IMR-90 (cell line): ENCODE measurements around the gene ZNF134. TPM values are rescaled to one million over a fixed set of nuclear protein-coding genes. Genes with fewer than 3 reads are reported as not detected.

Experiments
- ATAC-seq: fragments of 200-7000 bp; cut with Tn5 transposase; 2 replicates; pipeline ENCODE4 v1.9.1; 2020; ENCODE audit warnings: low read depth, mild to moderate bottlenecking, moderate library complexity
- BruUV-seq: library from RNA; stranded (reverse); fragments of 400-500 nt; replicated peaks from 2 replicates; lab custom pipeline; 2021; lab: Mats Ljungman, UMichigan
- CTCF ChIA-PET: fragments of 300-600 bp; formaldehyde crosslinking; extraction: SDS; loops from one replicate; lab custom pipeline; 2021; ENCODE audit warnings: antibody characterized with exemption; lab: Yijun Ruan, JAX
- POLR2A ChIA-PET: fragments of 300-600 bp; sonication (Branson Sonifier 250); formaldehyde crosslinking; loops from one replicate; lab custom pipeline; 2022; ENCODE audit warnings: antibody characterized with exemption; ENCODE audit not compliant: unreplicated experiment; lab: Charles Lee
- DNase-seq: peaks from one replicate; pipeline ENCODE4 v3.0.0; 2013
- H2AFZ ChIP-seq: replicated peaks from 2 replicates; pipeline ENCODE3; 2013; ENCODE audit warnings: low read length, mild to moderate bottlenecking; ENCODE audit not compliant: poor library complexity
- H2AK5ac ChIP-seq: 2 replicates; pipeline ENCODE4 v1.6.1; 2013; ENCODE audit warnings: low read depth, low read length, inconsistent platforms
- H2AK9ac ChIP-seq: replicated peaks from 2 replicates; pipeline ENCODE3; 2013; ENCODE audit warnings: mild to moderate bottlenecking, low read depth, low read length, moderate library complexity; ENCODE audit not compliant: poor library complexity
- H2BK120ac ChIP-seq: 2 replicates; pipeline ENCODE4 v1.6.1; 2013; ENCODE audit warnings: low read depth, low read length, inconsistent platforms
- H2BK15ac ChIP-seq: 3 replicates; pipeline ENCODE4 v1.6.1; 2013; ENCODE audit warnings: low read depth, low read length, inconsistent platforms
- H2BK20ac ChIP-seq: 2 replicates; pipeline ENCODE4 v1.6.1; 2013; ENCODE audit warnings: low read depth, mild to moderate bottlenecking, inconsistent platforms, low read length, moderate library complexity
- H2BK5ac ChIP-seq: 2 replicates; pipeline ENCODE4 v1.6.1; 2013; ENCODE audit warnings: mild to moderate bottlenecking, low read depth, low read length, inconsistent platforms; ENCODE audit not compliant: poor library complexity, severe bottlenecking
- H3K14ac ChIP-seq: replicated peaks from 2 replicates; pipeline ENCODE4 v1.6.1; 2013; ENCODE audit warnings: low read depth, low read length, inconsistent platforms
- H3K18ac ChIP-seq: 2 replicates; pipeline ENCODE4 v1.6.1; 2013; ENCODE audit warnings: low read depth, low read length, control low read depth
- H3K23ac ChIP-seq: 2 replicates; pipeline ENCODE4 v1.6.1; 2013; ENCODE audit warnings: low read depth, low read length, inconsistent platforms
- H3K27ac ChIP-seq: 2 replicates; pipeline ENCODE4 v1.5.1; 2013; ENCODE audit warnings: mild to moderate bottlenecking, control low read depth, low read length; ENCODE audit not compliant: insufficient read depth
- H3K27me3 ChIP-seq: 2 replicates; pipeline ENCODE4 v1.6.1; 2013; ENCODE audit warnings: low read length; ENCODE audit not compliant: control insufficient read depth, insufficient read depth
- H3K36me3 ChIP-seq: 2 replicates; pipeline ENCODE4 v1.6.1; 2013; ENCODE audit warnings: low read length, mixed read lengths; ENCODE audit not compliant: control insufficient read depth, insufficient read depth
- H3K4ac ChIP-seq: 2 replicates; pipeline ENCODE4 v1.6.1; 2013; ENCODE audit warnings: low read depth, low read length, inconsistent platforms
- H3K4me1 ChIP-seq: 2 replicates; pipeline ENCODE4 v1.6.1; 2013; ENCODE audit warnings: low read length, mixed read lengths; ENCODE audit not compliant: control insufficient read depth, insufficient read depth
- H3K4me2 ChIP-seq: 2 replicates; pipeline ENCODE4 v1.6.1; 2013; ENCODE audit warnings: low read depth, mild to moderate bottlenecking, control low read depth, low read length, moderate library complexity
- H3K4me3 ChIP-seq: 2 replicates; pipeline ENCODE4 v1.5.1; 2013; ENCODE audit warnings: low read depth, mild to moderate bottlenecking, control low read depth, low read length, moderate library complexity; ENCODE audit not compliant: insufficient read depth
- H3K56ac ChIP-seq: 2 replicates; pipeline ENCODE4 v1.6.1; 2013; ENCODE audit warnings: low read length, inconsistent platforms; ENCODE audit not compliant: insufficient read depth; ENCODE audit errors: extremely low read depth
- H3K79me1 ChIP-seq, 2 experiments: 2 replicates each; pipeline ENCODE4 v1.6.1; 2013; ENCODE audit warnings: low read length in 2 of 2, inconsistent platforms in 1 of 2, low read depth in 1 of 2
- H3K9ac ChIP-seq: 2 replicates; pipeline ENCODE4 v1.6.1; 2013; ENCODE audit warnings: low read depth, low read length, control low read depth
- H3K9me1 ChIP-seq: 2 replicates; pipeline ENCODE4 v1.6.1; 2013; ENCODE audit warnings: low read length, inconsistent platforms; ENCODE audit not compliant: insufficient read depth
- H3K9me3 ChIP-seq: 2 replicates; pipeline ENCODE4 v1.6.1; 2013; ENCODE audit warnings: low read length; ENCODE audit not compliant: control insufficient read depth, insufficient read depth
- H4K20me1 ChIP-seq: 2 replicates; pipeline ENCODE4 v1.6.1; 2013; ENCODE audit warnings: low read length, inconsistent platforms; ENCODE audit not compliant: insufficient read depth
- H4K5ac ChIP-seq: 2 replicates; pipeline ENCODE4 v1.6.1; 2013; ENCODE audit warnings: mild to moderate bottlenecking, low read depth, low read length, control low read depth
- H4K8ac ChIP-seq, 2 experiments: 2 replicates each; pipeline ENCODE4 v1.6.1; 2013; ENCODE audit warnings: low read depth in 2 of 2, low read length in 2 of 2, control low read depth in 1 of 2, inconsistent platforms in 1 of 2
- H4K91ac ChIP-seq: 2 replicates; pipeline ENCODE4 v1.6.1; 2013; ENCODE audit warnings: low read depth, low read length, inconsistent platforms; ENCODE audit not compliant: insufficient read depth
- CHD1 ChIP-seq: IDR thresholded peaks from 2 replicates; pipeline ENCODE4 v1.6.1; 2012; ENCODE audit warnings: low read depth, low read length, improper control_type of control experiment
- CTCF ChIP-seq: conservative IDR thresholded peaks from 2 replicates; pipeline ENCODE4 v1.5.1; 2012; ENCODE audit warnings: mild to moderate bottlenecking, low read depth, low read length, improper control_type of control experiment
- ELK1 ChIP-seq: fragments of 150-350 bp; IDR thresholded peaks from 2 replicates; pipeline ENCODE4 v1.6.1; 2016; ENCODE audit warnings: low read depth, mild to moderate bottlenecking, low read length, moderate library complexity, borderline replicate concordance
- MAFK ChIP-seq: IDR thresholded peaks from 2 replicates; pipeline ENCODE4 v1.6.1; 2012; ENCODE audit warnings: low read depth, low read length, improper control_type of control experiment
- MAZ ChIP-seq: IDR thresholded peaks from 2 replicates; pipeline ENCODE4 v1.6.1; 2012; ENCODE audit warnings: low read depth, mild to moderate bottlenecking, low read length, improper control_type of control experiment, moderate library complexity, borderline replicate concordance
- MXI1 ChIP-seq: IDR thresholded peaks from 2 replicates; pipeline ENCODE4 v1.6.1; 2012; ENCODE audit warnings: low read depth, mild to moderate bottlenecking, low read length, moderate library complexity, borderline replicate concordance
- NFE2L2 ChIP-seq: fragments of 150-350 bp; IDR thresholded peaks from 2 replicates; pipeline ENCODE4 v1.6.1; 2016; ENCODE audit warnings: low read depth, mild to moderate bottlenecking, low read length
- POLR2A ChIP-seq: IDR thresholded peaks from 2 replicates; pipeline ENCODE4 v1.6.1; 2012; ENCODE audit warnings: mild to moderate bottlenecking, low read depth, low read length
- RAD21 ChIP-seq: IDR thresholded peaks from 2 replicates; pipeline ENCODE4 v1.6.1; 2012; ENCODE audit warnings: low read length, improper control_type of control experiment
- RCOR1 ChIP-seq: IDR thresholded peaks from 2 replicates; pipeline ENCODE4 v1.6.1; 2012; ENCODE audit warnings: mild to moderate bottlenecking, low read length, improper control_type of control experiment; ENCODE audit not compliant: insufficient replicate concordance
- SMC3 ChIP-seq: fragments of 150-350 bp; IDR thresholded peaks from 2 replicates; pipeline ENCODE4 v1.6.1; 2016; ENCODE audit warnings: low read depth, mild to moderate bottlenecking, antibody characterized with exemption, low read length, moderate library complexity
- WGBS, 2 experiments: methylation state at CpG; one replicate each; pipeline versions ENCODE4 v1.1.5 to v1.1.7; 2013; ENCODE audit warnings: missing lambda C conversion rate in 2 of 2; ENCODE audit not compliant: insufficient read length in 1 of 2; ENCODE audit errors: extremely low coverage in 2 of 2; 5-methylcytosine and 5-hydroxymethylcytosine counted together
- dilution Hi-C: fragments of 300-500 bp; cut with HindIII; formaldehyde crosslinking; loops from one replicate; pipeline ENCODE4 v1.14.3; 2018; ENCODE audit warnings: low sequenced_read_pairs; ENCODE audit not compliant: unreplicated experiment
- in situ Hi-C: fragments of 300-500 bp; cut with MboI; formaldehyde crosslinking; loops from 3 replicates; pipeline ENCODE4 v1.14.3; 2019; ENCODE audit warnings: low sequenced_read_pairs, inconsistent platforms, mixed read lengths
- intact Hi-C: fragments of 100-400 bp; cut with micrococcal nuclease; formaldehyde crosslinking; loops from 2 replicates; pipeline ENCODE4 v1.10.0; 2022
- polyA plus RNA-seq, 3 experiments: library from polyadenylated mRNA; depleted of rRNA; stranded (reverse); fragments of >200 nt; gene quantifications; 2 replicates each; pipeline ENCODE4 v1.2.3, GENCODE V29; 2012; ENCODE audit warnings: low replicate concordance in 1 of 3
- total RNA-seq: library from RNA; depleted of rRNA; stranded (reverse); fragments of >200 nt; gene quantifications from 2 replicates; pipeline ENCODE4 v1.2.3, GENCODE V29; 2012

The ZNF134 gene
- total and polyA plus RNA-seq, 2 of the 4 experiments (the other 2 are of a cell fraction) = 6.2 to 31.0 TPM

- Histone ChIP-seq H3K9ac (no peak overlapping the region), H3K27ac (no peak overlapping the region), H3K23ac (no peak overlapping the region), H3K14ac (no peak overlapping the region), H2AFZ (no peak overlapping the region), H3K4ac (no peak overlapping the region), H2AK9ac (no peak overlapping the region), H2BK15ac (no peak overlapping the region), H3K4me3 (no peak overlapping the region), H3K36me3 (peaks cover 21% of the 10 kb centered on the region), H3K27me3 (no peaks in the 10 kb centered on the region), H3K56ac (no peak overlapping the region), H4K91ac (no peak overlapping the region), H2BK5ac (no peak overlapping the region), H3K4me1 (no peaks in the 10 kb centered on the region), H2AK5ac (no peak overlapping the region), H3K9me1 (no peaks in the 10 kb centered on the region), H3K79me1 (peaks cover 0 to 5% of the 10 kb centered on the region in 2 experiments; a peak in 2 of 4 replicates), H3K9me3 (peaks cover 18% of the 10 kb centered on the region), H4K5ac (no peak overlapping the region), H2BK20ac (no peak overlapping the region), H4K8ac (no peak overlapping the region), H2BK120ac (no peak overlapping the region), H4K20me1 (no peaks in the 10 kb centered on the region), H3K4me2 (no peak overlapping the region), H3K18ac (no peak overlapping the region)
- no CpG with 5 or more reads among the region's 5 CpGs for WGBS, 2 experiments
- dilution Hi-C loops (no loop called here), in situ Hi-C loops (no loop called here), intact Hi-C loops (no loop called here)
- CTCF ChIA-PET = no interaction called here
- POLR2A ChIA-PET = no interaction called here
- TSS peak; percentile 47 for BruUV-seq
- no peak for ATAC-seq
- TF ChIP-seq MAZ (no peak), POLR2A (no peak), ELK1 (no peak), SMC3 (no peak), CHD1 (no peak), CTCF (no peak), NFE2L2 (no peak), MAFK (no peak), RCOR1 (no peak), MXI1 (no peak), RAD21 (no peak)
- no peak for DNase-seq
Measured at GRCh38 chr19:57606931-57607330, 7.1 kb upstream of the ZNF134 start.
